Fibroblast of villous mesenchyme (primary cell): ENCODE measurements around the gene RIMBP2. TPM values are rescaled to one million over a fixed set of nuclear protein-coding genes. Genes with fewer than 3 reads are reported as not detected.

Experiments used
- DNase-seq: peaks from one replicate; pipeline ENCODE4 v3.0.0-alpha.2; 2010; ENCODE audit warnings: low read depth
- H3K4me3 ChIP-seq: 2 replicates; pipeline ENCODE4 v1.5.1; 2011; ENCODE audit warnings: low read depth, mild to moderate bottlenecking, low read length
- total RNA-seq: library from RNA; depleted of rRNA; stranded (reverse); fragments of >200 nt; gene quantifications from 2 replicates; pipeline ENCODE4 v1.2.3, GENCODE V29; 2012
- TF ChIP-seq, protein P1 (sequence below): IDR thresholded peaks from 2 replicates; pipeline ENCODE4 v1.5.1; 2012; ENCODE audit warnings: low read depth, mild to moderate bottlenecking, low read length; ENCODE audit not compliant: insufficient read depth

RIMBP2 gene
- total RNA-seq, 1 donor: not detected

GRCh38 chr12:130627175-130627574 lies 88.9 kb downstream of the RIMBP2 start:
- H3K4me3 ChIP-seq: no peak overlapping the region
- DNase-seq: no peak
- TF ChIP-seq, protein P1, sequence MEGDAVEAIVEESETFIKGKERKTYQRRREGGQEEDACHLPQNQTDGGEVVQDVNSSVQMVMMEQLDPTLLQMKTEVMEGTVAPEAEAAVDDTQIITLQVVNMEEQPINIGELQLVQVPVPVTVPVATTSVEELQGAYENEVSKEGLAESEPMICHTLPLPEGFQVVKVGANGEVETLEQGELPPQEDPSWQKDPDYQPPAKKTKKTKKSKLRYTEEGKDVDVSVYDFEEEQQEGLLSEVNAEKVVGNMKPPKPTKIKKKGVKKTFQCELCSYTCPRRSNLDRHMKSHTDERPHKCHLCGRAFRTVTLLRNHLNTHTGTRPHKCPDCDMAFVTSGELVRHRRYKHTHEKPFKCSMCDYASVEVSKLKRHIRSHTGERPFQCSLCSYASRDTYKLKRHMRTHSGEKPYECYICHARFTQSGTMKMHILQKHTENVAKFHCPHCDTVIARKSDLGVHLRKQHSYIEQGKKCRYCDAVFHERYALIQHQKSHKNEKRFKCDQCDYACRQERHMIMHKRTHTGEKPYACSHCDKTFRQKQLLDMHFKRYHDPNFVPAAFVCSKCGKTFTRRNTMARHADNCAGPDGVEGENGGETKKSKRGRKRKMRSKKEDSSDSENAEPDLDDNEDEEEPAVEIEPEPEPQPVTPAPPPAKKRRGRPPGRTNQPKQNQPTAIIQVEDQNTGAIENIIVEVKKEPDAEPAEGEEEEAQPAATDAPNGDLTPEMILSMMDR: no peak

GRCh38 chr12:130626601-130627000 lies 89.5 kb downstream of the RIMBP2 start:
- no peak overlapping the region for H3K4me3 ChIP-seq
- TF ChIP-seq, protein P1: no peak
- DNase-seq: no peak

GRCh38 chr12:130625201-130625600 lies 90.9 kb downstream of the RIMBP2 start:
- TF ChIP-seq, protein P1: no peak
- DNase-seq: no peak

DNA sequence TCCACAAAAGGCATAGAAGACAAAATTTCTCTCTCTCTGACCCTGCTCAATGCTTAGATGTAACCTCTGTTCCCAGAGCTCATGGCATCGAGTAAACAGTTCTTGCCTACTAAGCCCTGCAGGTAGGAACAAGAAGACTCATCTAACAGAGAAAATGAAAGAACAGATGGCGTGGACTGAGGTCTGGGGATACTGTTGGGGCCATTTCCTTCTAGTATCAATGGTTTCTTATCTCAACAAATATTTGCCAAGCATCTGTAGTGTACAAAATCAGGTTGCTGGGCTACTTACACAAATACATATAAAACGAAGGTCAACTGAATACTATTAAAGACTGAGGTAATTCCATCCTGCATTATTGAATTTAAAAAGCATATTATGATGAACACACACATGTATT lies 93.3 kb downstream of the RIMBP2 start:
- TF ChIP-seq, protein P1: no peak
- no peak for DNase-seq

More at GRCh38 chr12:130625201-130625600, 90.9 kb downstream of the RIMBP2 start:
- H3K4me3 ChIP-seq: no peak overlapping the region

DNA sequence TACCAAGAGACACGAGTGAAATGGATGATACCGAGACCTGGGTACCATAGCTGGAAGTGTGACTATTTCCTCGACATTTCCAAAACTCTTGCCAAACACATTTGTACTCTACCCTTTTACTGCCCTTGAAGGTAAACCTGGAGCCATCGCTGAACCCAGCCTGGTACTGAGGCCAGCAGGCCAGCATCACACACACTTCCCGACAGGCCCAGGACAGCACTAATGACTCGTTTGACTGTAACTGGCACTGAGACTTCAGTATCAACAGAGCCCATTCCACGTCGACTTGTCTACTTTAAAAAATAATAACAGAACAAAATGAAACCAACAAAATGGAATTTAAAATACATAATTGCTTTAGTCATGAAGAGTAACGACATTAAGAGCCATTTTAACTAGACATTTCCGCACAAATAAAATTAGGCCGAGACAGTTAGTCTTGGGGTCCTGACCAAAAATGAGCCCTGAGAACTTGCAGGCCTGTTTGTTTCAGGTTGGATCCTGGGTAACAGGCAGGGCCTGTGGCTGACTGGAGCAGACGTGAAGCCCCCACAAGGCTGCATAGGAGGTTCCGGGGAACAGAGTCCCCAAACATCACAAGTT lies 94.3 kb downstream of the RIMBP2 start:
- H3K4me3 ChIP-seq: no peak overlapping the region
- TF ChIP-seq, protein P1: no peak
- no peak for DNase-seq

More for the DNA sequence above, 93.3 kb downstream of the RIMBP2 start:
- H3K4me3 ChIP-seq: no peak overlapping the region

DNA sequence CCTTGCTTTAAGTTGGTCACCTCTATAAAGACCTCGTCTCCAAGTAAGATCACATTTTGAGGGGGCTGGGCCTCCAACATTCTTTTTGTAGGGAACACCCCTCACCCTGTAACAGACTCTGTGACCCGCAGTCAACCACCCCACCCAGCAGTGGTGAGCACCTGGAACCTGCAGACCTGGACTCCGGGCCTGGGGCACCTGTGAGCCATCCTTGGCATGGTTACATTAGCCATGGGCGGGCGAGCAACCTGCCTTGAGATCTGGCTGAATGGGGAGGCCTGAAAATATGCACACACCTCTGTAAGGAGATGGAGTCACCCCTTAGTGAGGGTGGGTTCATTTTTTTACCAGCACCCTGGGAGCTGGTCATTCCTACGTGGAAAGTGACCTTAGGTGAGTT lies 95.3 kb downstream of the RIMBP2 start:
- no peak for DNase-seq
- no peak overlapping the region for H3K4me3 ChIP-seq
- TF ChIP-seq, protein P1: no peak

GRCh38 chr12:130620281-130620680 lies 95.8 kb downstream of the RIMBP2 start:
- TF ChIP-seq, protein P1: no peak
- no peak overlapping the region for H3K4me3 ChIP-seq
- DNase-seq: no peak
